ENCODE measurements around the gene MPC1. TPM values are rescaled to one million over a fixed set of nuclear protein-coding genes. Genes with fewer than 3 reads are reported as not detected.

Gene MPC1
- total RNA-seq, 1 donor, result 23.5 TPM

DNA sequence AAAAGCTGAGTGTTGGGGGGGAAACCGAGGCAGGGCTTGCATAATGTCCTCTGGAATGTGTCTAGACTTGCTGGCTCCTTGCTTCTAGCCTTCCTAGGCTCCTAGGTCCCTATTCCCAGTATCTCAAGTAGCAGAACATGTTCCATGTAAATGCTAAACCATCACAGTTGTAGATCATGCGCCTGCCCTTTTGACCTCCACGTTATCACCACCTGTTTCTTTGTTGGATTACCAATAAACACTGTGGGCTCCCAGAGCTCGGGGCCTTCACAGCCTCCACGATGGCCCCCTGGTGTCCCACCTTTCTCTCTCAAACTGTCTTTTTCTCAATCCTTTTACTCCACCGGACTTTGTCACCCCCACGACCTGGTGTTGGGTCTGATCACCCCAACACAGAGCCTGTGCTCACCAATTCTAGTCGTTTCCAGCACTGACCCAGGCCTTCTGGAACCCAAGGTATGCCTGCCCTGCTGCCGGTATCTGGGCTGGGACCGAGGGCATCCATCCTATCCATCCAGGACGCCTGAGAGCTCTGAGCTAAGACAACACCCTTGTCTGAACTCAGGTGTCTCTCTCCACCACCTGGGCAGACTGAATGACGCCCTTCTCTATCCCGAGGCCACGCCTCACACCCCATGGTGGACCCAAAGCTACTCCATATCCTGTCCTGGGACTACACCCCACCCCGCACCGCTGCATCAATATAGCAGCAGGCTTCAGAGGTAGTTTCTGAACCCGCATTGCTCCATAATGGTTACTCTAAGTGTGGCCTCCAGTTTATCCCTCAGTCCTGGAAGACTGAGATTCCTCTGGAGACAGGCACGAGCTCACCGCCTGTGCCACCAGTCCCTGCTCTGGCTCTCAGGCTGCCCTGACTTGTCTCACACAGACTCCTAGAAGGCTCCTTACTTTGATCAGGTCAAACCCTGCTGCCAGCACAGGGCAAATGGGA, 65.2 kb downstream of the MPC1 start:
- TF ChIP-seq, protein P1, sequence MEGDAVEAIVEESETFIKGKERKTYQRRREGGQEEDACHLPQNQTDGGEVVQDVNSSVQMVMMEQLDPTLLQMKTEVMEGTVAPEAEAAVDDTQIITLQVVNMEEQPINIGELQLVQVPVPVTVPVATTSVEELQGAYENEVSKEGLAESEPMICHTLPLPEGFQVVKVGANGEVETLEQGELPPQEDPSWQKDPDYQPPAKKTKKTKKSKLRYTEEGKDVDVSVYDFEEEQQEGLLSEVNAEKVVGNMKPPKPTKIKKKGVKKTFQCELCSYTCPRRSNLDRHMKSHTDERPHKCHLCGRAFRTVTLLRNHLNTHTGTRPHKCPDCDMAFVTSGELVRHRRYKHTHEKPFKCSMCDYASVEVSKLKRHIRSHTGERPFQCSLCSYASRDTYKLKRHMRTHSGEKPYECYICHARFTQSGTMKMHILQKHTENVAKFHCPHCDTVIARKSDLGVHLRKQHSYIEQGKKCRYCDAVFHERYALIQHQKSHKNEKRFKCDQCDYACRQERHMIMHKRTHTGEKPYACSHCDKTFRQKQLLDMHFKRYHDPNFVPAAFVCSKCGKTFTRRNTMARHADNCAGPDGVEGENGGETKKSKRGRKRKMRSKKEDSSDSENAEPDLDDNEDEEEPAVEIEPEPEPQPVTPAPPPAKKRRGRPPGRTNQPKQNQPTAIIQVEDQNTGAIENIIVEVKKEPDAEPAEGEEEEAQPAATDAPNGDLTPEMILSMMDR (IDR thresholded peaks at IDR 0.05; ENCODE audit: extremely low read depth, low read depth, low read length), result no peak
- H3K4me2 ChIP-seq (ENCODE audit: insufficient read depth, low read length), result no peak overlapping the region
- no peak overlapping the region for H3K27ac ChIP-seq (ENCODE audit: low read depth, low read length)
- no peaks in the 10 kb centered on the region for H3K79me2 ChIP-seq (ENCODE audit: insufficient read depth, low read length)
- no peaks in the 10 kb centered on the region for H3K9me3 ChIP-seq (ENCODE audit: low read depth, low read length)
- no peaks in the 10 kb centered on the region for H3K4me1 ChIP-seq (ENCODE audit: insufficient read depth, low read length)
- no peak for DNase-seq (ENCODE audit: insufficient read length, low spot score, missing footprints)
- H3K4me3 ChIP-seq (ENCODE audit: insufficient read depth, low read length), result no peak overlapping the region
- H3K36me3 ChIP-seq (ENCODE audit: insufficient read depth, low read length), result peaks cover 14% of the 10 kb centered on the region
- H2AFZ ChIP-seq (ENCODE audit: low read length), result no peak overlapping the region
- H3K27me3 ChIP-seq (ENCODE audit: insufficient read depth, low read length), result no peaks in the 10 kb centered on the region
- no peaks in the 10 kb centered on the region for H4K20me1 ChIP-seq (ENCODE audit: insufficient read depth, low read length)

DNA sequence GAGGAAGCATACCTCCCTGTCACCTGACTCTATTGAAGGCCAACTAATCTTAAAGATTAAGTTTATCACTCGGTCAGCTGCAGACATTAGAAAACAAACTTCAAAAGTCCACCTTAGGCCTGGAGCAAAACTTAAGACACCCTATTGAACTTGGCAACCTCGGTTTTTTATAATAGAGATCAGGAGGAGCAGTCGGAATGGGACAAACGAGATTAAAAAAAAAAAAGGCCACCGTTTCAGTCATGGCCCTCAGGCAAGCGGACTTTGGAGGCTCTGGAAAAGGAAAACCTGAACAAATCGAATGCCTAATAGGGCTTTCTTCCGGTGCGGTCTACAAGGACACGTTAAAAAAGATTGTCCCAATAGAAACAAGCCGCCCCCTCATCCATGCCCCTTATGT, 67.3 kb downstream of the MPC1 start:
- Histone ChIP-seq H2AFZ (ENCODE audit: low read length) (no peak overlapping the region), H3K4me2 (ENCODE audit: insufficient read depth, low read length) (no peak overlapping the region), H3K27ac (ENCODE audit: low read depth, low read length) (no peak overlapping the region), H3K4me3 (ENCODE audit: insufficient read depth, low read length) (no peak overlapping the region), H3K79me2 (ENCODE audit: insufficient read depth, low read length) (no peaks in the 10 kb centered on the region), H3K27me3 (ENCODE audit: insufficient read depth, low read length) (no peaks in the 10 kb centered on the region), H4K20me1 (ENCODE audit: insufficient read depth, low read length) (no peaks in the 10 kb centered on the region), H3K4me1 (ENCODE audit: insufficient read depth, low read length) (no peaks in the 10 kb centered on the region), H3K9me3 (ENCODE audit: low read depth, low read length) (no peaks in the 10 kb centered on the region), H3K36me3 (ENCODE audit: insufficient read depth, low read length) (no peaks in the 10 kb centered on the region)
- no peak for DNase-seq (ENCODE audit: insufficient read length, low spot score, missing footprints)
- TF ChIP-seq, protein P1 (IDR thresholded peaks at IDR 0.05; ENCODE audit: extremely low read depth, low read depth, low read length), result no peak

Other genes starting within 250 kb of the MPC1 start
- not detected in 2 replicates for gene TBXT, start 215.1 kb downstream of the MPC1 start, total RNA-seq
- 0.29 TPM in 1 of 2 replicates, not detected in the other for gene PRR18, start 74.5 kb downstream of the MPC1 start, total RNA-seq
- 22.1 and 25.7 TPM in 2 replicates for gene SFT2D1, start 40.4 kb downstream of the MPC1 start, total RNA-seq
- 3.3 and 4.1 TPM in 2 replicates for gene RAMACL, start 203.7 kb upstream of the MPC1 start, total RNA-seq
- 112 and 113 TPM in 2 replicates for gene RPS6KA2, start 244.3 kb upstream of the MPC1 start, total RNA-seq